ENCODE results near the gene PRSS16.

PRSS16 gene

DNA sequence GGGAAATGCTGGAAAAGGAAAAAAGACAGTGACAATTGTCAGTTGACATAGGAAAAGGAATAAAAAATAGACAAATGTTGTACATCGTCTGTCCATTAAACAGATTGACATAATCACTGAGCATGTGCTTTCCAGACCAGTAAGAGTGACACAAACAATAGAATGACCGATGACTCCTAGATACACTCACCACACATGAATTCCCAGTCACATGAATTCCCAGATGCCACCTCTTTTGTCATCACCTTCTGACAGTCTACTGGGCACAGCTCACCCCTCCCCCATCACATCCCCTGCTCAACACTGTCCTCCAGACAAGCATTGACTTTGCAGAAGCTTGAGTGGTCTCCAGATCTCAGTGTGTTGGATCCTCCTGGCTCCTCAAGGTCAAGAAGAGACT is 38.6 kb downstream of the PRSS16 start:
- DNase-seq (ENCODE audit: low read depth), result no peak

GRCh38 chr6:27287751-27288135 is 40.2 kb downstream of the PRSS16 start:
- no peak for DNase-seq (ENCODE audit: low read depth)

GRCh38 chr6:27288136-27289044 is 40.9 kb downstream of the PRSS16 start:
- DNase-seq (ENCODE audit: low read depth), result no peak

- no peak for DNase-seq (ENCODE audit: low read depth)
These were observed 42.8 kb downstream of the PRSS16 start for GRCh38 chr6:27290065-27290849.

- DNase-seq (ENCODE audit: low read depth), result no peak
These were observed 43.3 kb downstream of the PRSS16 start for GRCh38 chr6:27290850-27291208.

- DNase-seq (ENCODE audit: low read depth), result no peak
These were observed 46.1 kb downstream of the PRSS16 start for GRCh38 chr6:27293436-27294098.

- no peak for DNase-seq (ENCODE audit: low read depth)
These were observed 46.9 kb downstream of the PRSS16 start for GRCh38 chr6:27294409-27294808.

GRCh38 chr6:27295301-27296079 is 48.0 kb downstream of the PRSS16 start:
- no peak for DNase-seq (ENCODE audit: low read depth)

DNA sequence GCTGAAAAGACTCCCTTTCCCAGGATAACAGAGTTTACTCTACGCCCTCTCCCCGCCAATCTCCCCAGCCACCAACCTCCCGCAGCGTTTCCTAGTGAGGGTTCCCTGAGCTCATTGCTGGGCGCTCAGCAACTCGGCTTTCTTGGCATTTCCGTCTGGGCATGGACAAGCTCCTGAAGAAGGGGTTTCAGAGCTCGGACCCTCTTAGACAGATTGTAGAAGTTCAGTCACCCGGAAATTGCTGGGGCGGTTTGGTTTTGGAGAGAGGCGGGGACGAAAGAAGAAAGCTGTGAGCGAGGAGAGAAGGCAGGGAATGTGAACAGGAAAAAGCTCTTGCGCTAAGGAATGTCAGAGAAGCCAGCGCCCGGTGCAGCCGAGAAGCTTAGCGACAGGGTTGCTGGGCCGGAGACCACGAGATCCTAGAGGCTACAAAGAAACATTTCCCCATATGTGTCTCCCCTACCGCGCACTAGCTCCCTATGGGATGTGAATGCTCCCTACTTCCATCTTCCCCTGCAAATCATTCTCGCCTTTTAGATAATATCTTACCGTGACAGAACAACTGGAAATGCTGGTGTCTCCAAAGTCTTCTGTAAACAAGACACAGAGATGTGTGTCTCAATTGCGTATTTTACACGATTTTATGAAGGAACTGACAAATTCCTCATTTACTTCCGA is 48.7 kb downstream of the PRSS16 start:
- DNase-seq (ENCODE audit: low read depth), result no peak

DNA sequence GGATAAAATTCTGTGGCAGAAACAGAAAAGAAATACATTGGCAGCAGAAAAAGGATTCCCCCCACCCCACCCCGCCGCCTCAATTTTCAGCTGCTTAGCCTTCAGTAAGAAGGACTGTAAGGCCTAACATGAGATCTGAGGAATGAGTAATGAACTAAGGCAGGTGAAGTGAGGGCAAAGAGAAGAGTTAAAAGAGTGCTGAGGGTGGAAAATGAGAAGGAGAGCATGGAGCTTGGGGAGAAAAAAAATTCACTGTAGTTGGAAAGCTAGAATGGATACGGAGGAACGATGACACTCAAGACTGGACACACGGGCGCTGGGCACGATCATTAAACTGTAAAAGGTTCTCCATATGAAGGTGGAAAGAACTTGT is 50.0 kb downstream of the PRSS16 start:
- no peak for DNase-seq (ENCODE audit: low read depth)

DNA sequence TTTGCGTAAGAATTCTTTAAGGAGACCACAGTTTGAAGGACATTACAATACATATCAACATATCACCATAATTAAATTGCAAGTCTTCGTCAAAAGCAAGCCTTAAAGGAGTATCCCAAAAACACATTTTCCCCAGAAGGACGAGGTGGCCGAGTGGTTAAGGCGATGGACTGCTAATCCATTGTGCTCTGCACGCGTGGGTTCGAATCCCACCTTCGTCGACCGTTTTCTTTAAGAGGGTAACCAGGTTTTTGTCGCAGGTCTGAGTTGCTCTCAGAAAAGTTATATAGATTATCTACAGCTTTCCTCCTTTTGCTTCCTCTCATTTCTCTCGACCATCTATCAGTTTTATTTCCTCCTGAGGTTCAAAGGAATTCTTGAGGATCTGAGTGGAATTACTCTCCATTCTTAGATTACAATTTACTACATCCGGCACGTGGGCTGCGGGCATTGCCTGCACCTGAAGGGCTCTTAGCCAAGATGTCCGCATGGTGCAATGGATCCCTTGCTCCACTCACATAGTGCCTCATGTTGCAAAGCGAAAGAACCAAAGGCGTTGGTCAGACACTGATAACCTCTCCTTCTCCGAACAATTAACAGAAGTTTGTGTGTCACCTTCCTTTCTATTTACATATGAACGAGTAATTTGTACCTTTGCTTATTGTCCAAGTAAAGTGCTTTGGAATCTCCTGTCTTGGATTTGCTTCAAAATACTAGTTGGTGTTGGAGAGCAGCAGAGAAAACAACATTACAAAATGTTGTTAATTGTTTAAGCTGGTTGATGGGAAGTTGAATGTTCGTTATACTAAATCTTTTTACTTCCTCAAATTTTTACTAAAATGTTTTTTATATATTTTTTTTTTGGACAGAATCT is 50.6 kb downstream of the PRSS16 start:
- no peak for DNase-seq (ENCODE audit: low read depth)

DNA sequence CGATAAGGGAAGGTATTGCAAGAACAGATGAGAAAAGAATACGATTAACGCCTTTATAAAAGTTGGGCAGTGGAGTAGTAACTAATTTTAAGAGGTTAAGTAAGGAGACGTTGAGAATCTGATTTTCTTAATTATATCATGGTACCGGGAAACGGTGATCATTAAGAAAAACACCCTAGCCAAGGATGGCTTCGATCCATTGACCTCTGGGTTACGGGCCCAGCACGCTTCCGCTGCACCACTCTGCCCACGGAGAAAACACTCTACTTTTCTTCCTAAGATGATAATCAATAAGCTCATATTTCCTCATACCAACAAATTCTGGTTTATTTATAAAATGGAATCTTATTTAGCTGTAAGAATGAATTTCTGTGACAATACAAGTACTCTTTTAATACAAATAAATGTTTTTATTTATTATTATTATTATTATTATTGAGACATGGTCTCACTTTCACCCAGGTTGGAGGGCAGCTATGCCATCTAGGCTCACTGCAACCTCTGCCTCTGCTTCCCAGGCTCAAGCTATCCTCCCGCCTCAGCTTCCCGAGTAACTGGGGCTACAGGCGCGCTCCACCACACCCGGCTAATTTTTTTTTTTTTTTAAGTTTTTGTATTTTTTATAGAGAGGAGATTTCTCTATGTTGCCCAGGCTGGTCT is 56.2 kb downstream of the PRSS16 start:
- no peak for DNase-seq (ENCODE audit: low read depth)

All from stimulated activated CD4-positive, alpha-beta T cell treated with anti-CD3 and anti-CD28 coated beads, Interleukin-2, amount 100 ng/mL, for 4 hours (primary cell).